ENCODE measurements around the gene KBTBD6.

DNA sequence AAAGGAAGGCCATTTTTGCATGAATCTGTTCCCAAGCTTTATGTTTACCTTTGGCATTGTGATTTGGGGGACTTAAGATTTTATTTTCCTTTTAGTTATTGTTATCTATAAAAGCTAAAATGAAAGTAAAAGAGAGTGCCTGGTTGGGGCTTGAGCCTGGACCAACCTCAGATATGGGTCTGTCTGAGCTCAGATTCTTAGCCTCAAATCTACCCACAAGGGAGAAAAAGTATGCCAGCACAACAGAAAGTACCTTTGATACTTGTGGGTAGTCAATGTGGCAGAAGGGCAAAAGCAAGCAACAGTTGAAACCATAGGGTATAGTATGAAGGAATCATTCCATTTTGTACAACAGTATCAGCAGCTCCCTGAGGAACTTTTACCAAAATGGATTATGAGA lies 26.6 kb upstream of the KBTBD6 start:
- TF ChIP-seq PREB (CRISPR knock-in tag; IDR thresholded peaks at IDR 0.05; ENCODE audit: borderline replicate concordance) (no peak), AFF4 (CRISPR knock-in tag; IDR thresholded peaks at IDR 0.05; ENCODE audit: borderline replicate concordance) (no peak), GABPB1 (CRISPR knock-in tag; IDR thresholded peaks at IDR 0.05) (no peak), CREB1 (CRISPR knock-in tag; IDR thresholded peaks at IDR 0.05) (no peak), CTCF (IDR thresholded peaks at IDR 0.05) (no peak), ZNF425 (CRISPR knock-in tag; conservative IDR thresholded peaks at IDR 0.05) (no peak), NFYB (CRISPR knock-in tag; conservative IDR thresholded peaks at IDR 0.05; ENCODE audit: low read depth) (no peak), SP1 (CRISPR knock-in tag; conservative IDR thresholded peaks at IDR 0.05) (no peak), ATF6 (CRISPR knock-in tag; IDR thresholded peaks at IDR 0.05) (no peak)
- TF ChIP-seq, protein P1, sequence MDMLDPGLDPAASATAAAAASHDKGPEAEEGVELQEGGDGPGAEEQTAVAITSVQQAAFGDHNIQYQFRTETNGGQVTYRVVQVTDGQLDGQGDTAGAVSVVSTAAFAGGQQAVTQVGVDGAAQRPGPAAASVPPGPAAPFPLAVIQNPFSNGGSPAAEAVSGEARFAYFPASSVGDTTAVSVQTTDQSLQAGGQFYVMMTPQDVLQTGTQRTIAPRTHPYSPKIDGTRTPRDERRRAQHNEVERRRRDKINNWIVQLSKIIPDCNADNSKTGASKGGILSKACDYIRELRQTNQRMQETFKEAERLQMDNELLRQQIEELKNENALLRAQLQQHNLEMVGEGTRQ (CRISPR knock-in tag; IDR thresholded peaks at IDR 0.05), result no peak
- TF ChIP-seq, protein P2, sequence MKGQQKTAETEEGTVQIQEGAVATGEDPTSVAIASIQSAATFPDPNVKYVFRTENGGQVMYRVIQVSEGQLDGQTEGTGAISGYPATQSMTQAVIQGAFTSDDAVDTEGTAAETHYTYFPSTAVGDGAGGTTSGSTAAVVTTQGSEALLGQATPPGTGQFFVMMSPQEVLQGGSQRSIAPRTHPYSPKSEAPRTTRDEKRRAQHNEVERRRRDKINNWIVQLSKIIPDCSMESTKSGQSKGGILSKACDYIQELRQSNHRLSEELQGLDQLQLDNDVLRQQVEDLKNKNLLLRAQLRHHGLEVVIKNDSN (CRISPR knock-in tag; IDR thresholded peaks at IDR 0.05), result no peak

Data from WTC11 (cell line).